Measurements from ENCODE around the gene CARD18. TPM values are rescaled to one million over a fixed set of nuclear protein-coding genes. Genes with fewer than 3 reads are reported as not detected.

The CARD18 gene, protein sequence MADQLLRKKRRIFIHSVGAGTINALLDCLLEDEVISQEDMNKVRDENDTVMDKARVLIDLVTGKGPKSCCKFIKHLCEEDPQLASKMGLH
- 0.26 and 0.38 TPM in 2 replicates for total RNA-seq

- Histone ChIP-seq H3K36me3 (ENCODE audit: control insufficient read depth, insufficient read depth, low read length) (no peaks in the 10 kb centered on the region), H3K4me3 (ENCODE audit: low read depth, low read length) (no peak within 1 kb of the TSS), H3K27me3 (ENCODE audit: control insufficient read depth, insufficient read depth, low read length) (no peaks in the 10 kb centered on the region)
- DNase-seq (ENCODE audit: low read depth) (peak; percentile 40), FAIRE-seq (no peak)
- TF ChIP-seq, protein P1, sequence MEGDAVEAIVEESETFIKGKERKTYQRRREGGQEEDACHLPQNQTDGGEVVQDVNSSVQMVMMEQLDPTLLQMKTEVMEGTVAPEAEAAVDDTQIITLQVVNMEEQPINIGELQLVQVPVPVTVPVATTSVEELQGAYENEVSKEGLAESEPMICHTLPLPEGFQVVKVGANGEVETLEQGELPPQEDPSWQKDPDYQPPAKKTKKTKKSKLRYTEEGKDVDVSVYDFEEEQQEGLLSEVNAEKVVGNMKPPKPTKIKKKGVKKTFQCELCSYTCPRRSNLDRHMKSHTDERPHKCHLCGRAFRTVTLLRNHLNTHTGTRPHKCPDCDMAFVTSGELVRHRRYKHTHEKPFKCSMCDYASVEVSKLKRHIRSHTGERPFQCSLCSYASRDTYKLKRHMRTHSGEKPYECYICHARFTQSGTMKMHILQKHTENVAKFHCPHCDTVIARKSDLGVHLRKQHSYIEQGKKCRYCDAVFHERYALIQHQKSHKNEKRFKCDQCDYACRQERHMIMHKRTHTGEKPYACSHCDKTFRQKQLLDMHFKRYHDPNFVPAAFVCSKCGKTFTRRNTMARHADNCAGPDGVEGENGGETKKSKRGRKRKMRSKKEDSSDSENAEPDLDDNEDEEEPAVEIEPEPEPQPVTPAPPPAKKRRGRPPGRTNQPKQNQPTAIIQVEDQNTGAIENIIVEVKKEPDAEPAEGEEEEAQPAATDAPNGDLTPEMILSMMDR (IDR thresholded peaks at IDR 0.05; ENCODE audit: insufficient read depth, low read length, severe bottlenecking), result no peak
Measured at GRCh38 chr11:105139669-105140068, at the start of gene CARD18. Gene CARD18, minus strand, starts transcription at chr11:105139769. Its CDS starts 43 bp downstream, at chr11:105139726.

GRCh38 chr11:105183987-105184386, 44.4 kb upstream of the CARD18 start:
- DNase-seq (ENCODE audit: low read depth), result no peak
- FAIRE-seq, result no peak
- no peaks in the 10 kb centered on the region for H3K36me3 ChIP-seq (ENCODE audit: control insufficient read depth, insufficient read depth, low read length)
- TF ChIP-seq, protein P1 (IDR thresholded peaks at IDR 0.05; ENCODE audit: insufficient read depth, low read length, severe bottlenecking), result no peak
- H3K4me3 ChIP-seq (ENCODE audit: low read depth, low read length), result no peak overlapping the region
- H3K27me3 ChIP-seq (ENCODE audit: control insufficient read depth, insufficient read depth, low read length), result no peaks in the 10 kb centered on the region

DNA sequence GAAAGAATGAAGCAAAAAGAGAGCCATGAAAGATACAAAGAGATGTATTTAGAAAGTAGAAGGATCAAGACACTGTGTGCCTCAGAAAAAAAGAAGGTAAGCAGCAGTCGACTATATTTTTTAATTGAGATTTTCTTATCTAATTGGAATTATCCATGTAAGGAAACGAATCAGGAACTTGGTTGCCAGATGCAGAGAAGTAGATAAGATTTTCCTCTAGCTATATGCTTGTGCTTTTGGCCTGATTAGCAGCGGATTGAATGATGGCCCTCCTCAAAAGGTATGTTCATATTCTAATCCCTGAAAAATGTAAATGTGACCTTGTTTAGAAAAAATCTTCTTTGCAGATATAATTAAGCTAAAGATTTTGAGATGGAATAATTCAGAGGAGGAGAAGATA, 43.9 kb upstream of the CARD18 start:
- H3K4me3 ChIP-seq (ENCODE audit: low read depth, low read length), result no peak overlapping the region
- H3K36me3 ChIP-seq (ENCODE audit: control insufficient read depth, insufficient read depth, low read length), result no peaks in the 10 kb centered on the region
- H3K27me3 ChIP-seq (ENCODE audit: control insufficient read depth, insufficient read depth, low read length), result no peaks in the 10 kb centered on the region
- DNase-seq (ENCODE audit: low read depth), result no peak
- no peak for FAIRE-seq
- TF ChIP-seq, protein P1 (IDR thresholded peaks at IDR 0.05; ENCODE audit: insufficient read depth, low read length, severe bottlenecking), result no peak

DNA sequence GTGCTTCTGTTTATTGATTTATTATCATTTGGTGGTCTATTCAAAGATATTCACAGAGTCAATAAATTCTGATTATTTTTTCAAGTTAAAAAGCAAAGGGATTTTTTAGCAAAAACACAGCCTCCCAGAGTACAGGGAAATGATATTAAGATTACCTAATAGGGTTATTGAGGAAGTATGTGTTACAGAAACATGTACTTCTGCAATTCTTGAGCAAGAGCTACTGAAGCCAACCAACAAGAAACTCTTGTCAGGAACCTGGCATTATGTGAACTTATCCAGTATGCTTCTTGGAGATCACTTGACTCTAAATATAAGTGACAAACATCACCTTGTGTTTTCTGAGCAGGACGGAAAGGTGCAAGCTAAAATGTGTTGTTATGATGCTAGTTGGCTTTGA, 42.0 kb upstream of the CARD18 start:
- TF ChIP-seq, protein P1 (IDR thresholded peaks at IDR 0.05; ENCODE audit: insufficient read depth, low read length, severe bottlenecking), result no peak
- H3K36me3 ChIP-seq (ENCODE audit: control insufficient read depth, insufficient read depth, low read length), result no peaks in the 10 kb centered on the region
- H3K4me3 ChIP-seq (ENCODE audit: low read depth, low read length), result no peak overlapping the region
- DNase-seq (ENCODE audit: low read depth) (peak; percentile 55), FAIRE-seq (no peak)
- H3K27me3 ChIP-seq (ENCODE audit: control insufficient read depth, insufficient read depth, low read length), result no peaks in the 10 kb centered on the region

GRCh38 chr11:105181100-105181499, 41.5 kb upstream of the CARD18 start:
- no peaks in the 10 kb centered on the region for H3K27me3 ChIP-seq (ENCODE audit: control insufficient read depth, insufficient read depth, low read length)
- H3K4me3 ChIP-seq (ENCODE audit: low read depth, low read length), result no peak overlapping the region
- no peak for FAIRE-seq
- TF ChIP-seq, protein P1 (IDR thresholded peaks at IDR 0.05; ENCODE audit: insufficient read depth, low read length, severe bottlenecking), result no peak
- DNase-seq (ENCODE audit: low read depth), result peak; percentile 70
- no peaks in the 10 kb centered on the region for H3K36me3 ChIP-seq (ENCODE audit: control insufficient read depth, insufficient read depth, low read length)
